ENCODE data around the gene LRP1.

LRP1 gene

GRCh38 chr12:57148469-57149244 lies 20.4 kb downstream of the LRP1 start:
- peak overlapping the region; percentile 16; the same call in 1 of the 2 replicates for H3K4me3 ChIP-seq (ENCODE audit: low read depth, low read length)

GRCh38 chr12:57149245-57149900 lies 21.1 kb downstream of the LRP1 start:
- no peak for TF ChIP-seq CTCF (IDR thresholded peaks at IDR 0.05; ENCODE audit: low read depth, low read length)
- H3K4me3 ChIP-seq (ENCODE audit: low read depth, low read length), result peak overlapping the region; percentile 16; the same call in 1 of the 2 replicates

More at GRCh38 chr12:57148469-57149244, 20.4 kb downstream of the LRP1 start:
- TF ChIP-seq CTCF (IDR thresholded peaks at IDR 0.05; ENCODE audit: low read depth, low read length), result no peak

- no peak for TF ChIP-seq CTCF (IDR thresholded peaks at IDR 0.05; ENCODE audit: low read depth, low read length)
Measured at GRCh38 chr12:57150400-57151000, 22.2 kb downstream of the LRP1 start.

DNA sequence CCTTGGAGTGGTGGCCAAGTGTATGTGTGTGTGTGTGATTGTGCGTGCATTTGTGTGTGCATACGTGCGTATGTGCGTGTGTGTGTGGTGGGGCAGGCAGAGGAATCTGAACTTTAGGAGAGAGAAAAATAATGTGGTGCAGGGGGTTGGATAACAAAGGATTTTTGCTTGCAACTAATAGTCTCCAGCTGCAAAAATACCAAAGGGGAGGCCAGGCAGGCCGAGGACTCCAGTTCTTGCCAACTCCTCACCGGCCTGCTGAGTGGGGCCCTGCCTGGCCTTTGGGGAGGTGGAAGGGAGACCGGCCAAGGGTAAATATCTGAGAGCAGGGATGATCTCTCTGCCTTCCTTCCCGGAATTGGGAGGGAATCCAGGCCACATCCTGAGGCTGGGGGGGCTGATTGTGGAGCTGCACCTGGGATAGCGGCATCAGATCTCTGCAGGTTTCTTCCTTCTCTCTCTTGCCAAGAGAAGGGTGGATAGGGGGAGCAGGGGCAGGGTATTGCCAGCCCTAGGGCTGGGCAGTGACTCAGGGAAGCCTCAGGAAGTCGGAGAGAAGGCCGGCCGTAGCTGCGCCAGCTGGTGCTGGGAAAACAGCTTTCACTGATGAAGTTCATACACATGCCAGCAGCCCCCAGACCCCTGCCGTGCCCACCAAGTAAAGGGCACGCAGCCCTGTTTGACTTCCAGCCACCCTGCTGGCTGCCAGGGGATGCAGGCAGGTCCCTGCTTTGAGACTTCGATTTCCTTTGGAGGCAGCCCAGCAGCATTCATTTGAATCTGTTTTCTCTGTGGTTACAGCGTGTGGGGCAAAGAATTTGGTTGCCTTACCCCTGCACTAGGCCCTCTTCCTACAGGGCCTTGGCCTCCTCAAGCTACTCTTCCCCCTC lies 23.7 kb downstream of the LRP1 start:
- 0 out of 2 replicates have a peak, but pooled peaks have one; percentile 3 for TF ChIP-seq CTCF (IDR thresholded peaks at IDR 0.05; ENCODE audit: low read depth, low read length)

More at GRCh38 chr12:57150400-57151000, 22.2 kb downstream of the LRP1 start:
- H3K4me3 ChIP-seq (ENCODE audit: low read depth, low read length), result no peak overlapping the region

GRCh38 chr12:57152639-57153038 lies 24.4 kb downstream of the LRP1 start:
- no peak for TF ChIP-seq CTCF (IDR thresholded peaks at IDR 0.05; ENCODE audit: low read depth, low read length)
- no peak overlapping the region for H3K4me3 ChIP-seq (ENCODE audit: low read depth, low read length)

More for the DNA sequence above, 23.7 kb downstream of the LRP1 start:
- H3K4me3 ChIP-seq (ENCODE audit: low read depth, low read length), result no peak overlapping the region; the same call in 1 of the 2 replicates

- H3K4me3 ChIP-seq (ENCODE audit: low read depth, low read length), result no peak overlapping the region
- no peak for TF ChIP-seq CTCF (IDR thresholded peaks at IDR 0.05; ENCODE audit: low read depth, low read length)
Measured at GRCh38 chr12:57153415-57153997, 25.2 kb downstream of the LRP1 start.
